ENCODE measurements around the gene NLN. TPM values are rescaled to one million over a fixed set of nuclear protein-coding genes. Genes with fewer than 3 reads are reported as not detected.

Gene NLN
- total and polyA plus RNA-seq, 2 experiments from 2014 or later, result 37.7 to 49.6 TPM

GRCh38 chr5:65708145-65708544 lies 13.9 kb upstream of the NLN start:
- Histone ChIP-seq H3K9ac (no peak overlapping the region), H3K79me2 (ENCODE audit: insufficient read depth) (peaks cover 10% of the 10 kb centered on the region), H3K36me3 (ENCODE audit: low read depth) (peaks cover 32% of the 10 kb centered on the region), H2AFZ (no peak overlapping the region), H3K9me3 (ENCODE audit: low read depth) (no peaks in the 10 kb centered on the region), H3K9me2 (ENCODE audit: insufficient read depth) (no peaks in the 10 kb centered on the region), H3K27ac (no peak overlapping the region), H3K4me2 (ENCODE audit: unreplicated experiment) (no peak overlapping the region), H3K4me3 (no peak overlapping the region), H3F3A (ENCODE audit: insufficient read depth) (no peaks in the 10 kb centered on the region), H4K20me1 (ENCODE audit: insufficient read depth) (no peaks in the 10 kb centered on the region), H3K27me3 (replicated peaks; ENCODE audit: insufficient read depth) (no peaks in the 10 kb centered on the region), H3K4me1 (ENCODE audit: insufficient read depth) (no peaks in the 10 kb centered on the region)
- DNase-seq, result no peak
- 97 to 98% methylated on average over 4 of the region's 4 CpGs for WGBS, 2 experiments (ENCODE audit: low coverage in 1 of 2, low lambda C conversion rate in 2 of 2, missing lambda C conversion rate in 2 of 2)
- TF ChIP-seq EZH2phosphoT487 (IDR thresholded peaks at IDR 0.05; ENCODE audit: insufficient read depth, low read depth), result no peak
- no peak for TF ChIP-seq EZH2 (IDR thresholded peaks at IDR 0.05; ENCODE audit: insufficient read depth, poor library complexity, severe bottlenecking)
- in situ Hi-C loops (cut with MboI), result no loop called here

- Histone ChIP-seq H3K27ac (no peak overlapping the region), H3K4me3 (no peak overlapping the region), H3K9ac (no peak overlapping the region), H3K79me2 (ENCODE audit: insufficient read depth) (peaks cover 82% of the 10 kb centered on the region), H3F3A (ENCODE audit: insufficient read depth) (peaks cover 18% of the 10 kb centered on the region), H3K4me2 (ENCODE audit: unreplicated experiment) (no peak overlapping the region), H2AFZ (no peak overlapping the region), H4K20me1 (ENCODE audit: insufficient read depth) (no peaks in the 10 kb centered on the region), H3K36me3 (ENCODE audit: low read depth) (peaks cover 22% of the 10 kb centered on the region), H3K27me3 (replicated peaks; ENCODE audit: insufficient read depth) (no peaks in the 10 kb centered on the region), H3K9me2 (ENCODE audit: insufficient read depth) (no peaks in the 10 kb centered on the region), H3K9me3 (ENCODE audit: low read depth) (no peaks in the 10 kb centered on the region), H3K4me1 (ENCODE audit: insufficient read depth) (peaks cover 14% of the 10 kb centered on the region)
- TF ChIP-seq EZH2phosphoT487 (IDR thresholded peaks at IDR 0.05; ENCODE audit: insufficient read depth, low read depth) (no peak), EZH2 (IDR thresholded peaks at IDR 0.05; ENCODE audit: insufficient read depth, poor library complexity, severe bottlenecking) (no peak)
- in situ Hi-C loops (cut with MboI), result no loop called here
- no peak for DNase-seq
Measured at GRCh38 chr5:65718576-65719310, 3.3 kb upstream of the NLN start.

GRCh38 chr5:65721050-65721719 lies 820 bp upstream of the NLN start:
- in situ Hi-C loops (cut with MboI), result no loop called here
- peak overlapping the region; percentile 90 for H3K27ac ChIP-seq
- H3K4me3 ChIP-seq, result peak overlapping the region; percentile 84
- peak overlapping the region; percentile 95 for H3K9ac ChIP-seq
- peaks cover 10% of the 10 kb centered on the region; the same call in 1 of the 2 replicates for H3K36me3 ChIP-seq (ENCODE audit: low read depth)
- H4K20me1 ChIP-seq (ENCODE audit: insufficient read depth), result no peaks in the 10 kb centered on the region
- DNase-seq, result peak; percentile 83
- H3K4me1 ChIP-seq (ENCODE audit: insufficient read depth), result peaks cover 21% of the 10 kb centered on the region
- WGBS, 2 experiments (ENCODE audit: low coverage in 1 of 2, low lambda C conversion rate in 2 of 2, missing lambda C conversion rate in 2 of 2), result 1 to 2% methylated on average over 18 to 19 of the region's 19 CpGs
- H3K4me2 ChIP-seq (ENCODE audit: unreplicated experiment), result peak overlapping the region; percentile 94
- peak overlapping the region; percentile 94 for H2AFZ ChIP-seq
- no peaks in the 10 kb centered on the region for H3K9me3 ChIP-seq (ENCODE audit: low read depth)
- H3F3A ChIP-seq (ENCODE audit: insufficient read depth), result peaks cover 18% of the 10 kb centered on the region
- H3K9me2 ChIP-seq (ENCODE audit: insufficient read depth), result no peaks in the 10 kb centered on the region
- no peak for TF ChIP-seq EZH2phosphoT487 (IDR thresholded peaks at IDR 0.05; ENCODE audit: insufficient read depth, low read depth)
- no peak for TF ChIP-seq EZH2 (IDR thresholded peaks at IDR 0.05; ENCODE audit: insufficient read depth, poor library complexity, severe bottlenecking)
- H3K79me2 ChIP-seq (ENCODE audit: insufficient read depth), result peaks cover 82% of the 10 kb centered on the region
- H3K27me3 ChIP-seq (replicated peaks; ENCODE audit: insufficient read depth), result no peaks in the 10 kb centered on the region

- 2% methylated on average over 28 of the region's 28 CpGs for WGBS, 2 experiments (ENCODE audit: low coverage in 1 of 2, low lambda C conversion rate in 2 of 2, missing lambda C conversion rate in 2 of 2)
- no peaks in the 10 kb centered on the region for H3K9me3 ChIP-seq (ENCODE audit: low read depth)
- DNase-seq, result peak; percentile 88
- H4K20me1 ChIP-seq (ENCODE audit: insufficient read depth), result no peaks in the 10 kb centered on the region
- peaks cover 82% of the 10 kb centered on the region for H3K79me2 ChIP-seq (ENCODE audit: insufficient read depth)
- TF ChIP-seq EZH2phosphoT487 (IDR thresholded peaks at IDR 0.05; ENCODE audit: insufficient read depth, low read depth) (no peak), EZH2 (IDR thresholded peaks at IDR 0.05; ENCODE audit: insufficient read depth, poor library complexity, severe bottlenecking) (no peak)
- no peaks in the 10 kb centered on the region for H3K27me3 ChIP-seq (replicated peaks; ENCODE audit: insufficient read depth)
- H3K4me2 ChIP-seq (ENCODE audit: unreplicated experiment), result peak overlapping the region; percentile 93
- H3F3A ChIP-seq (ENCODE audit: insufficient read depth), result peaks cover 18% of the 10 kb centered on the region
- in situ Hi-C loops (cut with MboI), result no loop called here
- no peaks in the 10 kb centered on the region; the same call in 1 of the 2 replicates for H3K36me3 ChIP-seq (ENCODE audit: low read depth)
- peak overlapping the region; percentile 92 for H2AFZ ChIP-seq
- H3K9ac ChIP-seq, result peak overlapping the region; percentile 95
- H3K4me1 ChIP-seq (ENCODE audit: insufficient read depth), result peaks cover 21% of the 10 kb centered on the region
- peak overlapping the region; percentile 90 for H3K27ac ChIP-seq
- H3K9me2 ChIP-seq (ENCODE audit: insufficient read depth), result no peaks in the 10 kb centered on the region
- peak overlapping the region; percentile 84 for H3K4me3 ChIP-seq
Measured at GRCh38 chr5:65722575-65723403, 784 bp downstream of the NLN start.

Measured in GM23248 (cell line).